NCI-H82 treated with DMSO at 0.1 percent for 48 hours (cell line): Measurements from ENCODE around the gene MBP.

ENCODE experiments used
- DNase-seq: peaks from one replicate; lab custom pipeline; 2025; ENCODE audit not compliant: unreplicated experiment; lab: John Stamatoyannopoulos, UW

The MBP gene

DNA sequence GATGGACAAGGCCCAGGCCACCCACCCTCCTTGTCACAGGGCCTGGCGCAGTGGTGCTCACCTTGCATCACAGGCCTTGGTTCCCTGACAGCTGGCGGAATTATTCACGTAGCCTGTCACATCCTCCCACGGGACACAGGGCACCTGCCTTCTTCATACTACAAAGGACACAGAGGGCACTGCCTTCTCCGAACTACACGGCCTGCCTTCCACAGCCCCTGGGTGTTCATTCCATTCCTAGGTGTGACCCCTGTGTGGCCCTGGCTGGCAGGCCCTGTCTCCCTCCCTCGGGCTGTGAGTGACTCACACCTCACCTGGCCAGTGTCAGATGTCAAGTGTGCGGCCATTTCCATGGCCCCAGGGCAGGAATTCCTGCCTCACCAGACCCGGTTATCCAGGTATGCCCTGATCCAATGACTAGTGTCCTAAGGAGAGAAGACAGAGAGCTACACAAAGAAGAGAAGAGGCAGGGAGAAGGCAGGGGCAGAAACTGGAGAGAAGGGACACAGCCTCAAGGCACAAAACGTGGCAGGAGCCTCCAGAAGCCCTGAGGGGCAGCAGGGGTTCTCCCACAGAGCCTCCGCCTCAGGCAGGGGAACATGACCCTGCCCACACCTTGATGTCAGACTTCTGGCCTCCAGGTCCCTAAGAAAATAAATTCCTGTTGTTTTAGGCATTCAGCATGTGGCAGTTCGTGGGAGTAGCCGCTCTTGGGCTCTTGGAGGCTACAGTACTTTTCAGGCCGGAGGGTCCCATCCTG lies 43.4 kb downstream of the MBP start:
- no peak for DNase-seq

DNA sequence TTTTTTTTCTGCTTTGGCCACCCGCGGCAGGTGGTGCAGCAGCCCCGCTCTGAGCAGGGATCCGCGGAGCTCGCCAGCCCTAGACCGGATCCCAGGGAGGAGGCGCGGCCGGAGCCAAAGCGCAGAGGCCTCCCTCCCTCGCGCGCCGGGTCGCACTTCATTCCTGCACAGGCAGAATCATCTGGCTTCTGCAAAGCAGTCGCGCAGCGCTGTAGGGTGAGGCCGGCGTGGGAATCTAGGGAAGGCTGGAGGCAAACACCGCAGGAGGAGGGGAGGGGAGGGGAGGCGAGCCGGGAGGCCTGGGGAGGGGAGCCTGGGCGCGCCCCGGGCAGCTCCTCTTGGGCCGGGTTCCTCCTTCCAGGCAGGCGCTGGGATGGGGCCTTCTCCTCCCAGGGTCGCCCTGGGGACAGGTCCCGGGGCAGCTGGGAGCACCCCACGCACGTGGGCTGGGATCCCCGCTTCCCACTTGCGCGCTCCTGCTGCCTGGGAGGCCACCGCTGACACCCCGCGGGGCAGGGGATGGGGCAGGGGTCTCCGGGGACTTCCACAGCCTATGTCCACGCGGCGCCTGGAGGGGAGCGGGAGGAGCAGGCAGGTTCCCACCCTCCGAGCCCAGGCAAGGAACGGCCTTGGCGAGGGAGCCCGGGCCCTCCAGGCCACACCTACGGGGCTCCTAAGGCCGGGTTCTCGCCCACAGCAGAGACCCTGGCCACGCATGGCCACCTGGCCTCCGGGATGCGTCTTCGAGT lies 45.0 kb downstream of the MBP start:
- DNase-seq = no peak

- DNase-seq = no peak
These were observed 45.8 kb downstream of the MBP start for GRCh38 chr18:77086656-77087392.

GRCh38 chr18:77086034-77086433 lies 46.5 kb downstream of the MBP start:
- DNase-seq = no peak

GRCh38 chr18:77084688-77085035 lies 47.9 kb downstream of the MBP start:
- DNase-seq = no peak

DNA sequence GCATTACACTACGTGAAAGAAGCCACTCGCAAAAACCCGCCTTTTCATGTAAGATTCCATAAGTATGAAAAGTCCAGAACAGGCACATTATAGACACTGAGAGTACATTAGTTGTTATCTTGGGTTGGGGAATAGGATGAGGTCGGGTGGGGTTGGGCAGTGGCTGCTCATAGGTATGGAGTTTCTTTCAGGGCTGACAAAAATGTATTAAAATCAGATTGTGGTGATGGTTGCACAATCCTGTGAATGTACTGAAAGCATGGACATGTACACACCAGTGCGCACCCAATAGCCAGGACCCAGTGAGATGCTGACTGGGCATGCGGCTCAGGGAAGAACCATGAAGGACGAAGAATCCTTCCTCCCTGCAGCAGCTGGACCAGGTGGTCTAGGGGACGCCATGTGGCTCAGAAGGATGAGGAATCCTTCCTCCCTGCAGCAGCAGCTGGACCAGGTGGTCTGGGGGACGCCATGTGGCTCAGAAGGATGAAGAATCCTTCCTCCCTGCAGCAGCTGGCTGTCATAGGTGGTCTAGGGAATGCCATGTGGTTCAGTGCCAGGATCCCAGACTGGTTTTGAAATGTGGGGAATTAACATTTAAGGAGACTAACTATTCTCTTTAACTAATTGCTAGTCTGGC lies 50.1 kb downstream of the MBP start:
- no peak for DNase-seq

- no peak for DNase-seq
These were observed 51.2 kb downstream of the MBP start for GRCh38 chr18:77081390-77081778.

- DNase-seq = no peak
These were observed 52.5 kb downstream of the MBP start for GRCh38 chr18:77079954-77080682.

GRCh38 chr18:77079088-77079487 lies 53.5 kb downstream of the MBP start:
- no peak for DNase-seq

DNA sequence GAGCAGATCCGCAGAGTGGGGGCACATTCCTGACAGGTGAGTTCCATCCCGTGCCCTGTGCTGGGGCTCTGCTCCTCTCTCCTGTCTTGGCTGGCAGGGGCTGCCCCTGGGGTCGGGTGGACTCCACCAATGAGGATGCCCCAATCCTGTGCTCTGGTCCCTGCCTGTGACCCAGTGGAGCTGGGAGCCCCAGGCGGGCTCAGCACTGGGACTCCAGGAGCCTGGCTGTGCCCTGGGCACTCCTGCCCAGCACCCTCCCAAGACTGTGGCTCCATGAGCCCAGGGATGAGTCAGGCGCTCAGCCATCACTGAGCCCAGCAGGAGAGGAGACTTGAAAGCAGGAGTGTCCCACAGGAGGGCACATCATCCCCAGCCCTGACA lies 53.9 kb downstream of the MBP start:
- DNase-seq = no peak

- no peak for DNase-seq
These were observed 54.5 kb downstream of the MBP start for GRCh38 chr18:77077941-77078689.

- DNase-seq = no peak
These were observed 55.2 kb downstream of the MBP start for GRCh38 chr18:77077401-77077800.

GRCh38 chr18:77076111-77076510 lies 56.5 kb downstream of the MBP start:
- DNase-seq = no peak

DNA sequence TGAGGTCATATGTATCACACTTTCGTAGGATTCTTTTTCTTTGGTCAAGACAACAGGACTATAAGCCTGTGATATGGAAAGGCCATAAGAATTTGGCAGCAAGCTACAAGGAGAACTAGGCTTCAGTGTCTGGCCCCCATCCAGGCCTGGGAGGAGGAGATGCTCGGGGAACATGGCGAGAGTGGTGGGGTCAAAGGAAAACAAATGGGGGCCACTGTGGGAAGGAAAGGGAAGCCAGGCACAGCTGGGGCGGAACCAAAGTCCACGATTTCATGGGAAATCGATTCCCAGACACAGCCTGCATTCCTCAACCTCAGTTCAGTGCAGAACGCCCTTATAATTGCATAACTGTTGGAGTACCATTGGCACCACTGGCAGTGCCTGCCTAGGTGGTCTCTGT lies 58.2 kb downstream of the MBP start:
- DNase-seq = no peak

DNA sequence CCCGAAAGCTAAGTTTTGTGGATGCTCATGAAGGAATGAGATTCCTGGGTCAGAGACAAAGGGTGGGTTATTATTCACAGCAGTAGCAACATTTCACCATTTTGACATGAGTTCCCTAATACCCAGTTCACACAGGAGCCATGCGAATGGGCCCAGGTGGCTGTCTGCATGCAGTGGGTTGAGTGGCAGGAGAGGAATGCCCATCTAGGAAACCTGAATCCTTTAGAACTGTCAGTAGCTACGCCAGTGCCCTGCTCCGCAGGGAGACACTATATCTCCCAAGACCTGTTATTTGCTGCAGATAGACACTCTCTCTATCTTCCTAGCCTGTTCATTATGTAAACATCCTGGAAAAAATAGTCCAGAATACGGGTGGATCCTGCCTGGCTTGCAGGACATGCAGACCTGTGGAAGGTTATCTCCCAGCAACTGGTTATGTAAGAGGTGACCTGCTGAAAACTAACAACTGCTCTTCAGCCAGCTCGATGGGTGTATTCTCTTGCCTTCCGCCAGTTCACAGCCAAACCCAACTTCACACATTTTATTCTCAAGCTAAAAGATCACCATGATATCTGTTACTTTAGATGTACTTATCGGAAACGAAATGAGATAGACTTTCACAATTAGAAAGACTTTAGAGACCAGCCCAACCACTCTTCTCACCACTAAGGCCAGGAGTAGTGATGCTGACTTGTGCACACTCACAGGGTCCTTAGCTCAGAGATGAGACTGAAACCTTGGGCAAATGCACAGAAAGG lies 59.1 kb downstream of the MBP start:
- no peak for DNase-seq

DNA sequence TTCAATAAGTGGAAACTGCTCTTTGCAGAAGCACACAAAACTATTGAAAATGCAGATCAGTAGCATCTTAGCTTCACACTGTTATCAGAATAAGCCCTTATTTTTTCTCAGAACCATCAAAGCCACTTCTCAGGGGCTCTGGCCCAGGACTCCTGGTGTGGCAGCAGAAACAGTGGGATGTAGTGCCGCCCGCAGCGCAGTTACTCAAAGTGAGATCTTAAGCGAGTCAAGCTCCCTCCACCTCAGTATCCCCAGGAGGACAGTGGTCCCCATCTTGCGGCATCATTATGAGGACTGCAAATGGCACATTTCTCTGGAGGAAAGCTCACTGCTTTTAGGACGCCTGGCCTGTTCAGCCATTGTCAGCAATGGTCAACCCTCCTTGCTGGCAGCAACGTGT lies 60.0 kb downstream of the MBP start:
- no peak for DNase-seq

- no peak for DNase-seq
These were observed 60.8 kb downstream of the MBP start for GRCh38 chr18:77071711-77072292.

GRCh38 chr18:77071061-77071460 lies 61.5 kb downstream of the MBP start:
- no peak for DNase-seq

DNA sequence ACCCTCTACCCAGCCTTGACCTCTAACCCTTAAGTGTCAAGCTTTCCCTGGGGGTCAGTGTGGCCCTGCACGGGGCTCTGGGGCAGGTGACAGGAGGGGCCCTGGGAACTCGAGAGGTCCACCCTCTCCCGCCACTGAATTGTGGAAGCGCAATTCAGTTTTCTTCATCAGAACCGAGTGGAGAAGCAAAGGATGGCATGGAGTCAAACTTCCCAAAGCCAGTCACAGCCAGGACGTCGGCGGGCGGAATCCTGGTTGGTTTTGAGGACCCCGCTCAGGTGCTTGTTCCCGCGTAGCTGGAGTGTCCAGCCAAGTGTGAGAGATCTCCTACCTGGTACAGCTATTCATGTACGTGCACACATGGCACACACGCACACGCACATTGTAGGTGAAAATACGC lies 62.0 kb downstream of the MBP start:
- DNase-seq = no peak
